Stomach (tissue), 9 donors: ENCODE measurements around the gene PTPRD. TPM values are rescaled to one million over a fixed set of nuclear protein-coding genes. Genes with fewer than 3 reads are reported as not detected.

Source experiments
- DNase-seq, 2 donors: peaks; one replicate each; pipeline versions ENCODE4 v3.0.0 to v3.0.0-alpha.2; 2013 to 2019
- H3K27ac ChIP-seq, 5 donors: fragments of 200-600 bp in 4 of 5; sonication (generic) in 4 of 5; one replicate each; pipeline ENCODE4 v1.5.1; 2013 to 2019; ENCODE audit warnings: mild to moderate bottlenecking in 1 of 5, moderate library complexity in 1 of 5
- H3K27me3 ChIP-seq, 3 donors: fragments of 200-600 bp; sonication (generic); one replicate each; pipeline ENCODE4 v1.5.1; 2017 to 2019; ENCODE audit warnings: mixed run types in 1 of 3
- H3K36me3 ChIP-seq, 4 donors: fragments of 200-600 bp; sonication (generic); 1 replicate in 3 of 4; 2 replicates in 1 of 4; pipeline ENCODE4 v1.5.1; 2016 to 2019
- H3K4me1 ChIP-seq, 4 donors: fragments of 200-600 bp; sonication (generic); one replicate each; pipeline ENCODE4 v1.5.1; 2016 to 2019
- H3K4me3 ChIP-seq, 4 donors: fragments of 200-600 bp; sonication (generic) in 3 of 4; one replicate each; pipeline ENCODE4 v1.5.1; 2016 to 2019; ENCODE audit warnings: mild to moderate bottlenecking in 1 of 4
- H3K9me3 ChIP-seq, 4 donors: fragments of 200-600 bp; sonication (generic); one replicate each; pipeline ENCODE4 v1.5.1; 2016 to 2019
- EP300 ChIP-seq: sonication (generic); formaldehyde crosslinking; IDR thresholded peaks from one replicate; pipeline ENCODE4 v1.6.1; 2017; ENCODE audit warnings: antibody characterized with exemption
- POLR2A ChIP-seq, 4 donors: fragments of 450-650 bp; IDR thresholded peaks; one replicate each; pipeline ENCODE4 v1.6.1; 2016; ENCODE audit warnings: antibody characterized with exemption in 4 of 4, control low read depth in 2 of 4, mild to moderate bottlenecking in 1 of 4, moderate library complexity in 1 of 4
- POLR2AphosphoS5 ChIP-seq, 3 donors: sonication (generic); formaldehyde crosslinking; IDR thresholded peaks; one replicate each; pipeline ENCODE4 v1.6.1; 2016; ENCODE audit warnings: antibody characterized with exemption in 3 of 3
- WGBS, 5 donors: extraction: QIAGEN DNeasy Blood & Tissue Kit in 3 of 5; methylation state at CpG; one replicate each; pipeline versions ENCODE4 v1.1.5 to v1.1.7; 2013 to 2018; 5-methylcytosine and 5-hydroxymethylcytosine counted together
- intact Hi-C: fragments of 100-400 bp; cut with DNase I; formaldehyde crosslinking; loops from one replicate; pipeline ENCODE4 v1.15.1; 2023; ENCODE audit warnings: low total_unique reads
- polyA plus RNA-seq, 3 donors: library from polyadenylated mRNA; stranded (reverse); fragments of 200-250 nt; gene quantifications; one replicate each; pipeline ENCODE4 v1.2.3, GENCODE V29; 2013
- total RNA-seq, 5 donors: library from RNA; depleted of rRNA; stranded (reverse); fragments of >200 nt; gene quantifications; one replicate each; pipeline versions ENCODE4 v1.1.0 to v1.2.3, GENCODE V29; 2014 to 2016
- TF ChIP-seq, protein P1 (sequence below), 7 experiments: fragments of 450-650 bp in 4 of 7; fragments of 200-600 bp in 3 of 7; sonication (generic) in 3 of 7; IDR thresholded peaks; one replicate each; pipeline ENCODE4 v1.5.1; 2016 to 2019; ENCODE audit warnings: antibody characterized with exemption in 7 of 7, control low read depth in 2 of 7, mild to moderate bottlenecking in 1 of 7
- donor health status: healthy with polysubstance abuse.
- donor health status: Bipolar disorder and iron deficiency.
- donor health status: healthy.

The PTPRD gene
- total and polyA plus RNA-seq, 8 donors, result 0.12 to 53.1 (median 1.2) TPM

GRCh38 chr9:8361364-8361763 is 2251.4 kb downstream of the PTPRD start:
- 21 to 42% (median 37%) methylated on average over 2 of the region's 2 CpGs for WGBS, 5 donors

GRCh38 chr9:8356406-8356805 is 2256.4 kb downstream of the PTPRD start:
- H3K27ac ChIP-seq, result no peak overlapping the region
- no peak for TF ChIP-seq EP300
- TF ChIP-seq, protein P1, sequence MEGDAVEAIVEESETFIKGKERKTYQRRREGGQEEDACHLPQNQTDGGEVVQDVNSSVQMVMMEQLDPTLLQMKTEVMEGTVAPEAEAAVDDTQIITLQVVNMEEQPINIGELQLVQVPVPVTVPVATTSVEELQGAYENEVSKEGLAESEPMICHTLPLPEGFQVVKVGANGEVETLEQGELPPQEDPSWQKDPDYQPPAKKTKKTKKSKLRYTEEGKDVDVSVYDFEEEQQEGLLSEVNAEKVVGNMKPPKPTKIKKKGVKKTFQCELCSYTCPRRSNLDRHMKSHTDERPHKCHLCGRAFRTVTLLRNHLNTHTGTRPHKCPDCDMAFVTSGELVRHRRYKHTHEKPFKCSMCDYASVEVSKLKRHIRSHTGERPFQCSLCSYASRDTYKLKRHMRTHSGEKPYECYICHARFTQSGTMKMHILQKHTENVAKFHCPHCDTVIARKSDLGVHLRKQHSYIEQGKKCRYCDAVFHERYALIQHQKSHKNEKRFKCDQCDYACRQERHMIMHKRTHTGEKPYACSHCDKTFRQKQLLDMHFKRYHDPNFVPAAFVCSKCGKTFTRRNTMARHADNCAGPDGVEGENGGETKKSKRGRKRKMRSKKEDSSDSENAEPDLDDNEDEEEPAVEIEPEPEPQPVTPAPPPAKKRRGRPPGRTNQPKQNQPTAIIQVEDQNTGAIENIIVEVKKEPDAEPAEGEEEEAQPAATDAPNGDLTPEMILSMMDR (IDR thresholded peaks at IDR 0.05), result no peak
- no peak for TF ChIP-seq POLR2A (IDR thresholded peaks at IDR 0.05)
- no peak for TF ChIP-seq POLR2AphosphoS5 (IDR thresholded peaks at IDR 0.05)
- intact Hi-C loops, result no loop called here

More at GRCh38 chr9:8361364-8361763, 2251.4 kb downstream of the PTPRD start:
- peaks cover 0 to 4% (median 0%) of the 10 kb centered on the region in 4 donors for H3K4me1 ChIP-seq
- TF ChIP-seq EP300 (no peak), POLR2A (IDR thresholded peaks at IDR 0.05) (no peak), POLR2AphosphoS5 (IDR thresholded peaks at IDR 0.05) (no peak)
- TF ChIP-seq, protein P1 (IDR thresholded peaks at IDR 0.05), result no peak
- H3K9me3 ChIP-seq, result no peaks in the 10 kb centered on the region
- H3K27ac ChIP-seq, result no peak overlapping the region
- peak in 1 of 2 donors; percentile 33 for DNase-seq
- no peaks in the 10 kb centered on the region for H3K36me3 ChIP-seq
- H3K4me3 ChIP-seq, result no peak overlapping the region
- no peaks in the 10 kb centered on the region for H3K27me3 ChIP-seq
- intact Hi-C loops, result no loop called here

DNA sequence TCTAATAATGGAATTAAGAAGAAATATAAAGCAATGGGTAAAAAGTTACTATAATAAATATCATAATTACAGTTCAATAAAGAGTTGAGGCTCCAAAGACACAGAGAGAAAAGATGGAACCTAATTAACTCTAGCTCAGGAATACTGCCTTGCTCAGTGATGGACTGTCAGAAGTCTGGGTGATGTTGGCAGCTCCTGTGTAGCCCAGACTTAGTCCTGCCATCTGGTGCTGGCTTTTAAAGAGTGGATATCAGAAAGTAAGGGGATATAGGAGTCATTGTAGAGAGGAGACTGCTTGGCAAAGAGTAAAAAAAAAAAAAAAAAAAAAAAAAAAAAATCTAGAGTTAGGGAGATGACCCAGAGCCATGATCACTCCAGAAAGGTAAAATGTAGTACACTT is 2261.4 kb downstream of the PTPRD start:
- TF ChIP-seq, protein P1 (IDR thresholded peaks at IDR 0.05), result no peak
- TF ChIP-seq POLR2AphosphoS5 (IDR thresholded peaks at IDR 0.05), result no peak
- no peak for TF ChIP-seq EP300
- no peak for TF ChIP-seq POLR2A (IDR thresholded peaks at IDR 0.05)
- no peaks in the 10 kb centered on the region for H3K36me3 ChIP-seq
- intact Hi-C loops, result no loop called here
- peaks cover 0 to 5% (median 0%) of the 10 kb centered on the region in 4 donors for H3K4me1 ChIP-seq
- no peak overlapping the region for H3K4me3 ChIP-seq
- no peak overlapping the region for H3K27ac ChIP-seq
- H3K27me3 ChIP-seq, result no peaks in the 10 kb centered on the region
- no peaks in the 10 kb centered on the region for H3K9me3 ChIP-seq
- no peak for DNase-seq

More at GRCh38 chr9:8356406-8356805, 2256.4 kb downstream of the PTPRD start:
- Histone ChIP-seq H3K9me3 (no peaks in the 10 kb centered on the region), H3K36me3 (no peaks in the 10 kb centered on the region), H3K4me3 (no peak overlapping the region), H3K4me1 (peaks cover 0 to 2% (median 0%) of the 10 kb centered on the region in 4 donors), H3K27me3 (no peaks in the 10 kb centered on the region)
- DNase-seq, result no peak

- intact Hi-C loops, result no loop called here
- H3K4me1 ChIP-seq, result peaks cover 0 to 5% (median 0%) of the 10 kb centered on the region in 4 donors
- H3K36me3 ChIP-seq, result no peaks in the 10 kb centered on the region
- TF ChIP-seq, protein P1 (IDR thresholded peaks at IDR 0.05), result no peak
- TF ChIP-seq POLR2A (IDR thresholded peaks at IDR 0.05) (no peak), EP300 (no peak), POLR2AphosphoS5 (IDR thresholded peaks at IDR 0.05) (no peak)
- no peaks in the 10 kb centered on the region for H3K9me3 ChIP-seq
- no peak overlapping the region for H3K27ac ChIP-seq
- H3K4me3 ChIP-seq, result no peak overlapping the region
- DNase-seq, result no peak
- WGBS, 5 donors, result 53 to 72% (median 66%) methylated on average over 4 of the region's 4 CpGs
- H3K27me3 ChIP-seq, result no peaks in the 10 kb centered on the region
Observed at GRCh38 chr9:8349901-8350300, 2262.9 kb downstream of the PTPRD start.
